Mammary epithelial cell (primary cell): ENCODE results near the gene C3.

Experiments used
- EZH2 ChIP-seq: IDR thresholded peaks from 2 replicates; pipeline ENCODE4 v1.6.1; 2012; ENCODE audit warnings: low read length, inconsistent platforms, borderline replicate concordance
- TF ChIP-seq, protein P1 (sequence below), 2 donors: IDR thresholded peaks in 1 of 2; conservative IDR thresholded peaks in 1 of 2; 2 replicates each; pipeline ENCODE4 v1.5.1; 2011 to 2012; ENCODE audit warnings: inconsistent platforms in 2 of 2, low read length in 2 of 2, mild to moderate bottlenecking in 2 of 2, control low read depth in 1 of 2, low read depth in 1 of 2; ENCODE audit not compliant: insufficient read depth in 1 of 2; ENCODE audit errors: extremely low read depth in 1 of 2

DNA sequence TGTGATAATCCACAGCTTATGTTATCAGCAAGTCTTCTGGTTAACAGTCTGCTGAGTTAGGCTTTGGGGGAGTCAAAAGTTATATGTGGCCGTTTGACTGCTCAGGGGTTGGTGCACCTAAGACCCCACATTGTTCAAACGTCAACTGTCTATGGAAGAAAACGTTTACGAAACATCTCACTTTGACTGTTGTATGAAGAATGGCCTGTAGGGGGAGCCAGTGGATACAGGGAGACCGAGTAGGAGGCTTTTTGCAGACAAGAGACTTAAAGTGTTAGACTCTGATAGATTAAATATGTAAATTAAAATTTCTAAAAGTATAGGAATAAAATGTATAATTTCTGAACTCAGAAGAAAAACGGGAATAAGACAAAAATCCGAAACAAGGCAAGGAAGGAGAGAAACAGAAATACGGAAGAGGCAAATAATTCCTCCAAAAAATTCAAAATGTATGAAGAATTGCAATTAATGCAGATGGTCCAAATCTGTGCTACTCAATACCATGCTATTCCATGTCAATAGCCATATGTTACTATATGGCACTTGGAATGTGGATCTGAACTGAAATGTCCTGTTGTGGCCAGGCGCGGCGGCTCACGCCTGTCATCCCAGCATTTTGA lies 88.3 kb downstream of the C3 start:
- no peak for TF ChIP-seq EZH2
- TF ChIP-seq, protein P1, sequence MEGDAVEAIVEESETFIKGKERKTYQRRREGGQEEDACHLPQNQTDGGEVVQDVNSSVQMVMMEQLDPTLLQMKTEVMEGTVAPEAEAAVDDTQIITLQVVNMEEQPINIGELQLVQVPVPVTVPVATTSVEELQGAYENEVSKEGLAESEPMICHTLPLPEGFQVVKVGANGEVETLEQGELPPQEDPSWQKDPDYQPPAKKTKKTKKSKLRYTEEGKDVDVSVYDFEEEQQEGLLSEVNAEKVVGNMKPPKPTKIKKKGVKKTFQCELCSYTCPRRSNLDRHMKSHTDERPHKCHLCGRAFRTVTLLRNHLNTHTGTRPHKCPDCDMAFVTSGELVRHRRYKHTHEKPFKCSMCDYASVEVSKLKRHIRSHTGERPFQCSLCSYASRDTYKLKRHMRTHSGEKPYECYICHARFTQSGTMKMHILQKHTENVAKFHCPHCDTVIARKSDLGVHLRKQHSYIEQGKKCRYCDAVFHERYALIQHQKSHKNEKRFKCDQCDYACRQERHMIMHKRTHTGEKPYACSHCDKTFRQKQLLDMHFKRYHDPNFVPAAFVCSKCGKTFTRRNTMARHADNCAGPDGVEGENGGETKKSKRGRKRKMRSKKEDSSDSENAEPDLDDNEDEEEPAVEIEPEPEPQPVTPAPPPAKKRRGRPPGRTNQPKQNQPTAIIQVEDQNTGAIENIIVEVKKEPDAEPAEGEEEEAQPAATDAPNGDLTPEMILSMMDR (conservative IDR thresholded peaks at IDR 0.05 in 1 of 2, IDR thresholded peaks at IDR 0.05 in 1 of 2; ENCODE audit: extremely low read depth in 1 of 2, insufficient read depth in 1 of 2, low read depth in 1 of 2, low read length in 2 of 2): peak; percentile 82 to 91
